K562 (cell line): ENCODE results near the gene MEIOB. TPM values are rescaled to one million over a fixed set of nuclear protein-coding genes. Genes with fewer than 3 reads are reported as not detected.

Source experiments
- BRD4 ChIP-seq: fragments of 200-600 bp; sonication (generic); IDR thresholded peaks from 2 replicates; pipeline ENCODE4 v1.6.1; 2017; ENCODE audit warnings: inconsistent platforms
- CEBPG ChIP-seq, 3 experiments: fragments of 200-800 bp in 1 of 3; sonication (Bioruptor generic) in 1 of 3; sonication (generic) in 1 of 3; formaldehyde crosslinking in 1 of 3; IDR thresholded peaks in 2 of 3; conservative IDR thresholded peaks in 1 of 3; 2 replicates each; pipeline versions ENCODE4 v1.6.1 to v1.8.0; 2016 to 2022; ENCODE audit warnings: missing compliant biosample characterization in 2 of 3, missing genetic modification characterization in 2 of 3, mild to moderate bottlenecking in 1 of 3, missing genetic modification reagents in 1 of 3
- CHAMP1 ChIP-seq: fragments of 450-650 bp; IDR thresholded peaks from 2 replicates; pipeline ENCODE4 v1.6.1; 2016; ENCODE audit warnings: mild to moderate bottlenecking
- ELK1 ChIP-seq: sonication (generic); formaldehyde crosslinking; IDR thresholded peaks from 2 replicates; pipeline ENCODE4 v1.8.1; 2022; ENCODE audit warnings: missing genetic modification reagents
- FOXA3 ChIP-seq, 2 experiments: fragments of 450-650 bp in 1 of 2; sonication (generic) in 1 of 2; formaldehyde crosslinking; IDR thresholded peaks in 1 of 2; conservative IDR thresholded peaks in 1 of 2; 2 replicates each; pipeline versions ENCODE4 v1.4.0 to v1.8.0; 2020 to 2022; ENCODE audit warnings: mild to moderate bottlenecking in 2 of 2, missing genetic modification reagents in 1 of 2
- GMEB1 ChIP-seq: fragments of 250-450 bp; sonication (Bioruptor Pico); IDR thresholded peaks from 2 replicates; pipeline ENCODE4 v1.4.0; 2020; ENCODE audit warnings: mild to moderate bottlenecking
- HNRNPK ChIP-seq: fragments of 200-400 bp; formaldehyde crosslinking; IDR thresholded peaks from one replicate; pipeline ENCODE4 v1.6.1; 2018; ENCODE audit warnings: mild to moderate bottlenecking, low read depth, low read length; ENCODE audit not compliant: poor library complexity, severe bottlenecking
- MED1 ChIP-seq: sonication (generic); formaldehyde crosslinking; IDR thresholded peaks from 2 replicates; pipeline ENCODE4 v1.8.1; 2023; ENCODE audit warnings: missing genetic modification reagents, borderline replicate concordance
- NCOA2 ChIP-seq, 2 experiments: fragments of 450-650 bp; IDR thresholded peaks; 2 replicates each; pipeline ENCODE4 v1.6.1; 2018; ENCODE audit warnings: mild to moderate bottlenecking in 2 of 2, moderate library complexity in 1 of 2; ENCODE audit not compliant: partially characterized antibody in 2 of 2
- NFIX ChIP-seq: fragments of 250-450 bp; sonication (Bioruptor Pico); IDR thresholded peaks from 2 replicates; pipeline ENCODE4 v1.4.0; 2020; ENCODE audit warnings: low read depth, mild to moderate bottlenecking, moderate library complexity
- POLR2G ChIP-seq: fragments of 200-400 bp; formaldehyde crosslinking; IDR thresholded peaks from 2 replicates; pipeline ENCODE4 v1.6.1; 2017; ENCODE audit warnings: low read depth, mild to moderate bottlenecking, antibody characterized with exemption, low read length, moderate library complexity
- RBFOX2 ChIP-seq: fragments of 200-400 bp; formaldehyde crosslinking; IDR thresholded peaks from 2 replicates; pipeline ENCODE4 v1.6.1; 2017; ENCODE audit warnings: low read depth, mild to moderate bottlenecking, low read length, moderate library complexity
- RBM15 ChIP-seq: fragments of 200-400 bp; formaldehyde crosslinking; IDR thresholded peaks from 2 replicates; pipeline ENCODE4 v1.6.1; 2018; ENCODE audit warnings: mild to moderate bottlenecking, low read length, moderate library complexity; ENCODE audit not compliant: insufficient read depth
- SRSF9 ChIP-seq: fragments of 200-400 bp; formaldehyde crosslinking; IDR thresholded peaks from 2 replicates; pipeline ENCODE4 v1.6.1; 2017; ENCODE audit warnings: low read depth, low read length, borderline replicate concordance
- TCF15 ChIP-seq: fragments of 250-450 bp; sonication (Bioruptor Pico); IDR thresholded peaks from 2 replicates; pipeline ENCODE4 v1.8.0; 2022; ENCODE audit warnings: moderate library complexity, mild to moderate bottlenecking, inconsistent platforms
- VEZF1 ChIP-seq: fragments of 200-800 bp; sonication (Bioruptor generic); IDR thresholded peaks from 2 replicates; pipeline ENCODE4 v1.6.1; 2017; ENCODE audit warnings: missing genetic modification characterization, missing compliant biosample characterization
- ZFP30 ChIP-seq: fragments of 250-450 bp; sonication (Bioruptor Pico); IDR thresholded peaks from 2 replicates; pipeline ENCODE4 v1.8.0; 2022; ENCODE audit warnings: moderate library complexity, mild to moderate bottlenecking, inconsistent platforms, borderline replicate concordance
- ZNF274 ChIP-seq: IDR thresholded peaks from 2 replicates; pipeline ENCODE4 v1.6.1; 2011; ENCODE audit warnings: low read depth, mild to moderate bottlenecking, low read length, moderate library complexity, borderline replicate concordance
- ZNF311 ChIP-seq: fragments of 250-450 bp; sonication (Bioruptor Pico); IDR thresholded peaks from 2 replicates; pipeline ENCODE4 v1.4.0; 2020; ENCODE audit warnings: mild to moderate bottlenecking, moderate library complexity
- ZNF76 ChIP-seq: fragments of 250-450 bp; sonication (Bioruptor Pico); IDR thresholded peaks from 2 replicates; pipeline ENCODE4 v1.4.0; 2020; ENCODE audit warnings: mild to moderate bottlenecking, moderate library complexity, borderline replicate concordance
- polyA plus RNA-seq, 8 experiments: library from polyadenylated mRNA; depleted of rRNA in 4 of 8; stranded (reverse) in 5 of 8; unstranded in 3 of 8; fragments of >200 nt; fragmentation: Nextera tagmentation in 2 of 8; fragmentation: Illumina TruSeq in 1 of 8; extraction: Ambion mirVana in 2 of 8; extraction: Trizol in 1 of 8; gene quantifications; 2 replicates each; pipeline versions ENCODE4 v1.2.1 to v1.2.3, GENCODE V29; 2011 to 2014; ENCODE audit warnings: inconsistent platforms in 1 of 8, missing spikeins in 1 of 8
- total RNA-seq, 7 experiments: library from RNA; depleted of rRNA in 6 of 7; stranded (reverse); fragments of >200 nt in 6 of 7; fragmentation: Illumina TruSeq in 2 of 7; extraction: Trizol in 2 of 7; gene quantifications; 2 replicates each; pipeline versions ENCODE4 v1.2.1 to v1.2.3, GENCODE V29; 2011 to 2021; ENCODE audit warnings: low replicate concordance in 1 of 7

MEIOB gene
- total and polyA plus RNA-seq, 9 of the 15 experiments (the other 6 are each of a cell fraction or from before 2014, with no cell fraction given): 25.4 to 203 (median 97.6) TPM

- 0 out of 2 replicates have a peak, but pooled peaks have one; percentile 16 for TF ChIP-seq VEZF1
- no peak for TF ChIP-seq ZFP30 (CRISPR knock-in tag)
- no peak for TF ChIP-seq MED1 (CRISPR knock-in tag)
- TF ChIP-seq RBFOX2: no peak
- TF ChIP-seq SRSF9: no peak
- TF ChIP-seq HNRNPK: no peak
- TF ChIP-seq CHAMP1: no peak
- TF ChIP-seq GMEB1 (CRISPR knock-in tag): no peak
- no peak for TF ChIP-seq ELK1 (CRISPR knock-in tag)
- TF ChIP-seq NFIX (CRISPR knock-in tag): no peak
- no peak for TF ChIP-seq NCOA2 (IDR thresholded peaks at IDR 0.05; ENCODE audit: partially characterized antibody in 2 of 2)
- no peak for TF ChIP-seq FOXA3 (CRISPR knock-in tag; conservative IDR thresholded peaks at IDR 0.05 in 1 of 2, IDR thresholded peaks at IDR 0.05 in 1 of 2)
- no peak for TF ChIP-seq BRD4
- TF ChIP-seq RBM15: no peak
- no peak for TF ChIP-seq ZNF311 (CRISPR knock-in tag)
- no peak for TF ChIP-seq ZNF76 (CRISPR knock-in tag)
- TF ChIP-seq TCF15 (CRISPR knock-in tag): no peak
- TF ChIP-seq ZNF274: no peak
- 0 out of 2 replicates have a peak, but pooled peaks have one; percentile 28 for TF ChIP-seq POLR2G
- TF ChIP-seq CEBPG (CRISPR knock-in tag; IDR thresholded peaks at IDR 0.05): no peak
- no peak for TF ChIP-seq CEBPG (tag; conservative IDR thresholded peaks at IDR 0.05 in 1 of 2, IDR thresholded peaks at IDR 0.05 in 1 of 2)
Observed at GRCh38 chr16:1812732-1813163, 59.2 kb downstream of the MEIOB start (continued).
